ENCODE data around the gene TBC1D14.

GRCh38 chr4:6873792-6874461 is 35.7 kb upstream of the TBC1D14 start:
- no peak for TF ChIP-seq YY1 (IDR thresholded peaks at IDR 0.05; ENCODE audit: insufficient read depth, insufficient read length)
- no peak for TF ChIP-seq ZNF274 (IDR thresholded peaks at IDR 0.05; ENCODE audit: low read depth, low read length)
